HG02610 (cell line): ENCODE results near the gene SEC16B.

Experiments
- ATAC-seq: cut with Tn5 transposase; IDR thresholded peaks from one replicate; pipeline ENCODE4 v1.9.1; 2021; ENCODE audit warnings: mild to moderate bottlenecking, moderate library complexity; ENCODE audit not compliant: unreplicated experiment

The SEC16B gene

GRCh38 chr1:177944016-177944949 is 25.6 kb downstream of the SEC16B start:
- ATAC-seq: no peak

- no peak for ATAC-seq
Observed at GRCh38 chr1:177941976-177942375, 27.9 kb downstream of the SEC16B start.

- no peak for ATAC-seq
Observed at GRCh38 chr1:177940682-177941081, 29.2 kb downstream of the SEC16B start.

GRCh38 chr1:177937931-177938330 is 31.9 kb downstream of the SEC16B start:
- ATAC-seq: no peak

- ATAC-seq: no peak
Observed at GRCh38 chr1:177937174-177937770, 32.6 kb downstream of the SEC16B start.

- no peak for ATAC-seq
Observed at GRCh38 chr1:177935638-177936415, 34.0 kb downstream of the SEC16B start.

GRCh38 chr1:177934927-177935326 is 34.9 kb downstream of the SEC16B start:
- ATAC-seq: no peak

- ATAC-seq: no peak
Observed at GRCh38 chr1:177934461-177934860, 35.4 kb downstream of the SEC16B start.

GRCh38 chr1:177933881-177934280 is 36.0 kb downstream of the SEC16B start:
- no peak for ATAC-seq

- ATAC-seq: no peak
Observed at GRCh38 chr1:177932123-177932522, 37.7 kb downstream of the SEC16B start.

- ATAC-seq: no peak
Observed at GRCh38 chr1:177928952-177929351, 40.9 kb downstream of the SEC16B start.

- no peak for ATAC-seq
Observed at GRCh38 chr1:177928194-177928593, 41.7 kb downstream of the SEC16B start.

GRCh38 chr1:177927021-177927596 is 42.7 kb downstream of the SEC16B start:
- ATAC-seq: no peak

- no peak for ATAC-seq
Observed at GRCh38 chr1:177926201-177926600, 43.7 kb downstream of the SEC16B start.

GRCh38 chr1:177925006-177925405 is 44.9 kb downstream of the SEC16B start:
- ATAC-seq: no peak

- no peak for ATAC-seq
Observed at GRCh38 chr1:177923441-177923840, 46.4 kb downstream of the SEC16B start.

GRCh38 chr1:177922209-177922608 is 47.6 kb downstream of the SEC16B start:
- no peak for ATAC-seq

GRCh38 chr1:177921590-177921989 is 48.3 kb downstream of the SEC16B start:
- ATAC-seq: no peak

- ATAC-seq: no peak
Observed at GRCh38 chr1:177920091-177920490, 49.8 kb downstream of the SEC16B start.

GRCh38 chr1:177915641-177916040 is 54.2 kb downstream of the SEC16B start:
- no peak for ATAC-seq

GRCh38 chr1:177914603-177915002 is 55.3 kb downstream of the SEC16B start:
- no peak for ATAC-seq
